ENCODE results near the gene ZCCHC2.

- TF ChIP-seq, protein P1, sequence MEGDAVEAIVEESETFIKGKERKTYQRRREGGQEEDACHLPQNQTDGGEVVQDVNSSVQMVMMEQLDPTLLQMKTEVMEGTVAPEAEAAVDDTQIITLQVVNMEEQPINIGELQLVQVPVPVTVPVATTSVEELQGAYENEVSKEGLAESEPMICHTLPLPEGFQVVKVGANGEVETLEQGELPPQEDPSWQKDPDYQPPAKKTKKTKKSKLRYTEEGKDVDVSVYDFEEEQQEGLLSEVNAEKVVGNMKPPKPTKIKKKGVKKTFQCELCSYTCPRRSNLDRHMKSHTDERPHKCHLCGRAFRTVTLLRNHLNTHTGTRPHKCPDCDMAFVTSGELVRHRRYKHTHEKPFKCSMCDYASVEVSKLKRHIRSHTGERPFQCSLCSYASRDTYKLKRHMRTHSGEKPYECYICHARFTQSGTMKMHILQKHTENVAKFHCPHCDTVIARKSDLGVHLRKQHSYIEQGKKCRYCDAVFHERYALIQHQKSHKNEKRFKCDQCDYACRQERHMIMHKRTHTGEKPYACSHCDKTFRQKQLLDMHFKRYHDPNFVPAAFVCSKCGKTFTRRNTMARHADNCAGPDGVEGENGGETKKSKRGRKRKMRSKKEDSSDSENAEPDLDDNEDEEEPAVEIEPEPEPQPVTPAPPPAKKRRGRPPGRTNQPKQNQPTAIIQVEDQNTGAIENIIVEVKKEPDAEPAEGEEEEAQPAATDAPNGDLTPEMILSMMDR (IDR thresholded peaks at IDR 0.05) = no peak
- no peak for TF ChIP-seq POLR2A (IDR thresholded peaks at IDR 0.05)
Measured at GRCh38 chr18:62558015-62558663, 35.3 kb downstream of the ZCCHC2 start.
